Right cardiac atrium (tissue), 5 donors: ENCODE measurements around the gene ACTN1. TPM values are rescaled to one million over a fixed set of nuclear protein-coding genes. Genes with fewer than 3 reads are reported as not detected.

Experiments used
- ATAC-seq, 2 donors: fragments of 200-7000 bp; cut with Tn5 transposase; one replicate each; pipeline versions ENCODE4 v1.8.0 to v1.9.1; 2020; ENCODE audit warnings: moderate library complexity in 2 of 2, mild to moderate bottlenecking in 1 of 2
- DNase-seq, 3 donors: peaks; one replicate each; pipeline ENCODE4 v3.0.0-alpha.2; 2020
- H3K27ac ChIP-seq: one replicate; pipeline ENCODE4 v1.5.1; 2013; ENCODE audit warnings: mild to moderate bottlenecking, low read length, control low read depth, moderate library complexity
- H3K27me3 ChIP-seq: one replicate; pipeline ENCODE4 v1.6.1; 2013; ENCODE audit not compliant: control insufficient read depth, insufficient read depth
- H3K4me1 ChIP-seq: one replicate; pipeline ENCODE4 v1.6.1; 2013; ENCODE audit warnings: low read length; ENCODE audit not compliant: control insufficient read depth, insufficient read depth
- H3K4me3 ChIP-seq: one replicate; pipeline ENCODE4 v1.5.1; 2013; ENCODE audit warnings: low read length, control low read depth
- H3K9me3 ChIP-seq: one replicate; pipeline ENCODE4 v1.6.1; 2013; ENCODE audit warnings: low read length; ENCODE audit not compliant: control insufficient read depth
- WGBS: extraction: QIAGEN DNeasy Blood & Tissue Kit; methylation state at CpG from one replicate; pipeline ENCODE4 v1.1.7; 2013; 5-methylcytosine and 5-hydroxymethylcytosine counted together
- intact Hi-C, 4 donors: fragments of 100-400 bp; cut with DNase I; formaldehyde crosslinking; loops; one replicate each; pipeline versions ENCODE4 v1.11.0 to v1.14.0; 2022 to 2023
- polyA plus RNA-seq: library from polyadenylated mRNA; stranded (reverse); fragments of 200-250 nt; gene quantifications from one replicate; pipeline ENCODE4 v1.2.3, GENCODE V29; 2013
- total RNA-seq, 4 donors: library from RNA; stranded (reverse); fragmentation: NEBNext Ultra II Directional; extraction: Animal tissue kit (Norgen Biotek cat#: 25700); gene quantifications; one replicate each; pipeline ENCODE4 v1.2.1, GENCODE V29; 2021
- donor health status: healthy with polysubstance abuse.
- donor health status: DM: no; HTN: yes; CAD: no.
- donor health status: DM: no; HTN: no; CAD: no.
- donor health status: DM: no; HTN: yes; CAD: no; lungs with severe emphysema.
- donor health status: DM: yes; HTN: yes; CAD: no.

ACTN1 gene
- total and polyA plus RNA-seq, 5 donors: 80.5 to 305 (median 155) TPM

GRCh38 chr14:69008421-69008884 is 29.4 kb upstream of the ACTN1 start:
- ATAC-seq (no peak), DNase-seq (no peak)
- 54% methylated on average over 1 of the region's 1 CpG for WGBS
- no peak overlapping the region for H3K4me3 ChIP-seq
- no peaks in the 10 kb centered on the region for H3K27me3 ChIP-seq
- H3K27ac ChIP-seq: no peak overlapping the region
- peaks cover 4% of the 10 kb centered on the region for H3K4me1 ChIP-seq
- intact Hi-C loops: no loop called here
- no peaks in the 10 kb centered on the region for H3K9me3 ChIP-seq

- Histone ChIP-seq H3K9me3 (no peaks in the 10 kb centered on the region), H3K27ac (no peak overlapping the region), H3K4me3 (no peak overlapping the region), H3K4me1 (peaks cover 4% of the 10 kb centered on the region), H3K27me3 (no peaks in the 10 kb centered on the region)
- ATAC-seq (no peak), DNase-seq (no peak)
- intact Hi-C loops: no loop called here
- 97% methylated on average over 5 of the region's 5 CpGs for WGBS
Observed at GRCh38 chr14:69006346-69006745, 27.2 kb upstream of the ACTN1 start.

- peaks cover 4% of the 10 kb centered on the region for H3K4me1 ChIP-seq
- 62% methylated on average over 11 of the region's 11 CpGs for WGBS
- DNase-seq: peak; percentile 74 to 83 (median 75)
- no peaks in the 10 kb centered on the region for H3K27me3 ChIP-seq
- H3K9me3 ChIP-seq: no peaks in the 10 kb centered on the region
- ATAC-seq: peak; percentile 79 to 92
- no peak overlapping the region for H3K4me3 ChIP-seq
- H3K27ac ChIP-seq: no peak overlapping the region
- intact Hi-C loops: no loop called here
Observed at GRCh38 chr14:69005432-69006148, 26.5 kb upstream of the ACTN1 start.

- Histone ChIP-seq H3K27ac (no peak overlapping the region), H3K4me3 (no peak overlapping the region), H3K27me3 (no peaks in the 10 kb centered on the region), H3K9me3 (no peaks in the 10 kb centered on the region), H3K4me1 (peaks cover 4% of the 10 kb centered on the region)
- intact Hi-C loops: loop anchor here in 2 of 4 donors (5.0 kb wide), 1 partner anchor 93 kb away; no protein-coding TSS in a partner anchor
- ATAC-seq (peak in 1 of 2 donors; percentile 3), DNase-seq (no peak)
- WGBS: 64% methylated on average over 7 of the region's 7 CpGs
Observed at GRCh38 chr14:69004731-69005431, 25.8 kb upstream of the ACTN1 start.

- DNase-seq: no peak
- 91% methylated on average over 10 of the region's 10 CpGs for WGBS
- peaks cover 4% of the 10 kb centered on the region for H3K4me1 ChIP-seq
Observed at GRCh38 chr14:69003626-69004025, 24.5 kb upstream of the ACTN1 start.

GRCh38 chr14:69002069-69002468 is 23.0 kb upstream of the ACTN1 start:
- DNase-seq (peak in 2 of 3 donors; percentile 33 to 75), ATAC-seq (peak; percentile 82 to 85)
- H3K9me3 ChIP-seq: no peaks in the 10 kb centered on the region
- no peak overlapping the region for H3K4me3 ChIP-seq
- no peaks in the 10 kb centered on the region for H3K27me3 ChIP-seq
- H3K27ac ChIP-seq: no peak overlapping the region
- intact Hi-C loops: loop anchor here in 3 of 4 donors (2.0 to 5.0 kb wide), 2 partner anchors 87 to 90 kb away; no protein-coding TSS in a partner anchor
- H3K4me1 ChIP-seq: peaks cover 4% of the 10 kb centered on the region
- 53% methylated on average over 3 of the region's 3 CpGs for WGBS

More at GRCh38 chr14:69003626-69004025, 24.5 kb upstream of the ACTN1 start:
- Histone ChIP-seq H3K4me3 (no peak overlapping the region), H3K9me3 (no peaks in the 10 kb centered on the region), H3K27me3 (no peaks in the 10 kb centered on the region), H3K27ac (no peak overlapping the region)
- ATAC-seq: no peak
- intact Hi-C loops: loop anchor here in 3 of 4 donors (2.0 to 5.0 kb wide), 2 partner anchors 89 to 91 kb away; no protein-coding TSS in a partner anchor

GRCh38 chr14:69001375-69001774 is 22.3 kb upstream of the ACTN1 start:
- H3K4me1 ChIP-seq: peaks cover 4% of the 10 kb centered on the region
- no peaks in the 10 kb centered on the region for H3K27me3 ChIP-seq
- DNase-seq (no peak), ATAC-seq (no peak)
- no peak overlapping the region for H3K27ac ChIP-seq
- H3K4me3 ChIP-seq: no peak overlapping the region
- intact Hi-C loops: loop anchor here in 2 of 4 donors (5.0 kb wide), 1 partner anchor 89 kb away; no protein-coding TSS in a partner anchor
- H3K9me3 ChIP-seq: no peaks in the 10 kb centered on the region
- WGBS: 95% methylated on average over 2 of the region's 2 CpGs

GRCh38 chr14:68998062-68998461 is 19.0 kb upstream of the ACTN1 start:
- intact Hi-C loops: no loop called here
- Histone ChIP-seq H3K4me3 (no peak overlapping the region), H3K27me3 (no peaks in the 10 kb centered on the region), H3K4me1 (no peaks in the 10 kb centered on the region), H3K9me3 (no peaks in the 10 kb centered on the region), H3K27ac (no peak overlapping the region)
- WGBS: 87% methylated on average over 5 of the region's 5 CpGs
- ATAC-seq (no peak), DNase-seq (no peak)

- WGBS: 89% methylated on average over 4 of the region's 4 CpGs
- intact Hi-C loops: no loop called here
- Histone ChIP-seq H3K27me3 (no peaks in the 10 kb centered on the region), H3K9me3 (no peaks in the 10 kb centered on the region), H3K4me1 (no peaks in the 10 kb centered on the region), H3K4me3 (no peak overlapping the region), H3K27ac (no peak overlapping the region)
- DNase-seq (no peak), ATAC-seq (no peak)
Observed at GRCh38 chr14:68995731-68996130, 16.6 kb upstream of the ACTN1 start.

- H3K27ac ChIP-seq: no peak overlapping the region
- no peaks in the 10 kb centered on the region for H3K4me1 ChIP-seq
- no peak for ATAC-seq
- WGBS: 86% methylated on average over 2 of the region's 2 CpGs
- no peak for DNase-seq
- intact Hi-C loops: no loop called here
- H3K9me3 ChIP-seq: no peaks in the 10 kb centered on the region
- H3K4me3 ChIP-seq: no peak overlapping the region
- H3K27me3 ChIP-seq: no peaks in the 10 kb centered on the region
Observed at GRCh38 chr14:68994056-68994455, 15.0 kb upstream of the ACTN1 start.

- no peaks in the 10 kb centered on the region for H3K4me1 ChIP-seq
- ATAC-seq (no peak), DNase-seq (no peak)
- no peak overlapping the region for H3K27ac ChIP-seq
- no peaks in the 10 kb centered on the region for H3K9me3 ChIP-seq
- no peaks in the 10 kb centered on the region for H3K27me3 ChIP-seq
- 67% methylated on average over 1 of the region's 1 CpG for WGBS
- intact Hi-C loops: no loop called here
- H3K4me3 ChIP-seq: no peak overlapping the region
Observed at GRCh38 chr14:68987653-68988036, 8.5 kb upstream of the ACTN1 start.
